HUDEP-2 (cell line): ENCODE measurements around the gene GBP3.
A peak's percentile ranks its signal among the peaks of the same experiment; 100 is the strongest.
"Not testable (repeated sequence)": the region's sequence is repeated elsewhere in the genome, so short reads cannot be mapped to it uniquely, and the experiment has no call there.

Source experiments
- DNase-seq, 76 experiments: peaks; one replicate each; lab custom pipeline; 2025; ENCODE audit not compliant: unreplicated experiment in 76 of 76; lab: John Stamatoyannopoulos, UW

The GBP3 gene

GRCh38 chr1:88979749-88980116, 42.9 kb downstream of the GBP3 start:
- no peak for DNase-seq

- DNase-seq: no peak
Measured at GRCh38 chr1:88979054-88979748, 43.5 kb downstream of the GBP3 start.

GRCh38 chr1:88976235-88976634, 46.4 kb downstream of the GBP3 start:
- no peak for DNase-seq

GRCh38 chr1:88974616-88975172, 48.0 kb downstream of the GBP3 start:
- DNase-seq: not testable (repeated sequence)

- DNase-seq: peak in 4 of 76 experiments; percentile 2 to 17 (median 13)
Measured at GRCh38 chr1:88973520-88974137, 49.0 kb downstream of the GBP3 start.

GRCh38 chr1:88961647-88962275, 60.9 kb downstream of the GBP3 start:
- DNase-seq: no peak

GRCh38 chr1:88961081-88961480, 61.6 kb downstream of the GBP3 start:
- DNase-seq: no peak
